ENCODE results near the gene NUAK2.
A peak's percentile ranks its signal among the peaks of the same experiment; 100 is the strongest.

Gene NUAK2

DNA sequence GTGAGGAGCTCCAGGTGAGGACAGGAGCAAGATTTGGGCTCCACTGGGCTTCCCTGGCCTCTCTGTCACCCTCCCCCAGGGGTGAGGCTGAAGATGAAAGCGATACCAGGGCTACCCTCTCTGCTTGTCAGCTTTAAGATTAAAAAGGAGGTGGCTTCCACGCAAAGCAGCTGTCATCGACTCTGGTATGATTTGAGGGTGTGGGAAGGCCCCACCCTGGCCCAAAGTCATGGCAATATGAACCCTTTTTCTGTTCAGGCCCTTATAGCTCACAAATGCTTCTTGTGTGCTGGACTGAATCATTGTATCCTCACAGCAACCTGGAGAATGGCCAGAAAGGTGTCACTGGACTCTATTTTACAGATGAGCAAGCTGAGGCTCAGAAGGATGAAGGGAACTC, 41.6 kb downstream of the NUAK2 start:
- peak; percentile 72 for DNase-seq (ENCODE audit: low read depth)
- no peak overlapping the region for H3K4me3 ChIP-seq (ENCODE audit: low read length)
- TF ChIP-seq, protein P1, sequence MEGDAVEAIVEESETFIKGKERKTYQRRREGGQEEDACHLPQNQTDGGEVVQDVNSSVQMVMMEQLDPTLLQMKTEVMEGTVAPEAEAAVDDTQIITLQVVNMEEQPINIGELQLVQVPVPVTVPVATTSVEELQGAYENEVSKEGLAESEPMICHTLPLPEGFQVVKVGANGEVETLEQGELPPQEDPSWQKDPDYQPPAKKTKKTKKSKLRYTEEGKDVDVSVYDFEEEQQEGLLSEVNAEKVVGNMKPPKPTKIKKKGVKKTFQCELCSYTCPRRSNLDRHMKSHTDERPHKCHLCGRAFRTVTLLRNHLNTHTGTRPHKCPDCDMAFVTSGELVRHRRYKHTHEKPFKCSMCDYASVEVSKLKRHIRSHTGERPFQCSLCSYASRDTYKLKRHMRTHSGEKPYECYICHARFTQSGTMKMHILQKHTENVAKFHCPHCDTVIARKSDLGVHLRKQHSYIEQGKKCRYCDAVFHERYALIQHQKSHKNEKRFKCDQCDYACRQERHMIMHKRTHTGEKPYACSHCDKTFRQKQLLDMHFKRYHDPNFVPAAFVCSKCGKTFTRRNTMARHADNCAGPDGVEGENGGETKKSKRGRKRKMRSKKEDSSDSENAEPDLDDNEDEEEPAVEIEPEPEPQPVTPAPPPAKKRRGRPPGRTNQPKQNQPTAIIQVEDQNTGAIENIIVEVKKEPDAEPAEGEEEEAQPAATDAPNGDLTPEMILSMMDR (IDR thresholded peaks at IDR 0.05; ENCODE audit: insufficient read depth, low read depth, low read length, missing control alignments), result no peak

DNA sequence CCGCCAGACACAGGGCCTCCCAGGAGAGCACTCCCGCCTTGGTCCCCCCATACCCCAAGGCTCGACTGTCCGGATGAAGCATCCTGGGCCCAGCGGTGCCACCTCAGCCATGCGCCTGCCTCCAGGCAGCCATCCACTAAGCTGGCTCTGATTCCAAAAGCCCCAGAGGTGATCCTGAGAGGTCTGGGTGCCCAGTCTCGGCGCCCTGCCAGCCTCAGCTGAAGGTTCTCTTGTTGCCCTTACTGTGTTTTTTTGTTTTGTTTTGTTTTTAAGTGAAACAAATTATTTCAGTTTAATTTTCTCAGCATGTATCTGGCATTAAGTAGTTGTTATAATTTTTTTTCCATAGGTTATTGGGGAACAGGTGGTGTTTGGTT, 44.9 kb downstream of the NUAK2 start:
- DNase-seq (ENCODE audit: low read depth), result no peak
- H3K4me3 ChIP-seq (ENCODE audit: low read length), result no peak overlapping the region
- TF ChIP-seq, protein P1 (IDR thresholded peaks at IDR 0.05; ENCODE audit: insufficient read depth, low read depth, low read length, missing control alignments), result no peak

DNA sequence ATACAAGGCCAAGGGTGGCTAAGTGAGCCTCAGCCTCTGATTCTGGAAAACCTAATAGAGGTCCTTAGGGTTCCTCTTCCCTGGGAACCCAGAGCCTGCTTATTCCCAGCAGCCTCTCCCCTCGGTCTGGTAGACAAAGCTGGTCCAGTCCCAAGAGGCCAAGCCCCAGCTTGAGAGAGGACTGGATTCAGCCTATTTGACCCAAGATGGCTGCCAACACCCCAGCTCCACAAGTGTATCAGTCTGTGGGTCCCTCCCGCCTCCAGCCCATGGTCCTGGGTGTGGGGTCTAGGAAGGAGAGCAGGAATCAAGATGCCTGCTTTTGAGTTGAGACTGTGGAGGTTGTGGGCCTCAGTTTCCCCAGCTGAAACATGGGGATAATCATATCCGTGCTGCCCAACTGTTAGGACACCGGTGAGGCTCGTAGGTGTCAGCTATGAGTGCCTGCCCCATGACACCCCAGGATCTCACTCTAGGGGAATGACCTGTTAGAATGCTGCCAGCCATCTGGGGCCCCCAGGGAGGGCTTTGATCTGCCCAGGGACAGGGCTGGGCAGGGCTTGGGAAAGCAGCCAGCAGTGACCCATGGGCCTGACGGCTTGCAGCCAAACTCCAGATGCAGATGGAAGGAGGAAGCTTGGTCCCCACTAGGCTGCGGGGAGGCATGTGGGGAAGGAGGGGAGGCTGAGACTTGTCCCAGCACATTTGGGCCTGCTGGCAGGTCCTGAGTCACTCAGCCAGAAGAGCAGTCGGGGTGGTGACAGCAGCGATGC, 45.4 kb downstream of the NUAK2 start:
- TF ChIP-seq, protein P1 (IDR thresholded peaks at IDR 0.05; ENCODE audit: insufficient read depth, low read depth, low read length, missing control alignments), result no peak
- DNase-seq (ENCODE audit: low read depth), result peak; percentile 80
- H3K4me3 ChIP-seq (ENCODE audit: low read length), result no peak overlapping the region

DNA sequence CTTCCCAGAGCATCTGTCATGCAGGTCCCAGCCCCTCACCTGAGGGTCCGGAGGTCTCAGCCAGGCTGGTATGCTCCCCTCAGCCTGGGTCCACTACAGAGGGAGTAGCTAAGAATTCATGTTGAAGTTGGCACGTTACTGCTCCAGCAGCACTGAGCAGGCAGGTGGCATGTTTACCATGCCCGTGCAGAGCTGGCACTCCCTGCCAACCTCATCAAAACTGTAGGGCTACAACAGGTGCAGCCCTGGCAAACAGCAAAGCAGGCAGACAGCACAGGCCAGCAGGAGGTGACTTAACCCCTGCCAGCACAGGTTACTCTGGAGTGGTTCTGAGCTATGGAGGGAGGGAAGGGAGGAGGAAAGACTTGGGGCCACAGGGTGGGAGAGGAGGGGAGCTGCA, 46.4 kb downstream of the NUAK2 start:
- TF ChIP-seq, protein P1 (IDR thresholded peaks at IDR 0.05; ENCODE audit: insufficient read depth, low read depth, low read length, missing control alignments), result no peak
- H3K4me3 ChIP-seq (ENCODE audit: low read length), result no peak overlapping the region

DNA sequence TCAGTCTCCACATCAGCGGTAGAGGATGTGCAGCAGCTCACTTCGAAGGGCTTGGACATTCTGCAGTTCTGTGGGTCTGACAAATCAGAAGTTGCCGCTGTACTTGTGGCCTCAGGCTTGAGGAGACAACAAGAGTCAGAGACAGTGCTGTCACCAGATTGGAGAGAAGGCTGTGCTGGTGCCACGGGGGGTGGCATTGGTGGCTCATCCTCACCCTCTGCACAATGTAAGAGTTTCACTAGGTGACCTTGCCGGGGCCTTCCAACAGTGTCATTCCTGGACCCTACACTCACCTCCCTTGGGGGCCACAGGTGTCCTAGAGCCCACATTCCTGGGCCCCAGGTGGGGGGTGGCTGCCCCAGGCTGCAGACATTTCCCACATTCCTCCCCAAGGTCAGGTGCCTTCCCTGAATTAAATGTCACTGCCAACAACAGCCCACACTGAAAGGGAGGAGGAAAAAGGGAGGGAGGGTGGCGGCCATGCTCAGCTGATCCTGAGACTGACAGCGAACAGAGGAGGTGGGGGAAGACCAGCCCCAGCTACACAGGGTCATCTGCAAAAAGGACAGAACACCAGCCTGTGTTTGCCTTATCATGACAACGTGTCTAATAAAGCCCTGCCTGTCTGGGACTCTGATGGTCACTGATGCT, 47.4 kb downstream of the NUAK2 start:
- no peak overlapping the region for H3K4me3 ChIP-seq (ENCODE audit: low read length)
- DNase-seq (ENCODE audit: low read depth), result no peak
- TF ChIP-seq, protein P1 (IDR thresholded peaks at IDR 0.05; ENCODE audit: insufficient read depth, low read depth, low read length, missing control alignments), result no peak

More for the DNA sequence above, 46.4 kb downstream of the NUAK2 start:
- DNase-seq (ENCODE audit: low read depth), result no peak

DNA sequence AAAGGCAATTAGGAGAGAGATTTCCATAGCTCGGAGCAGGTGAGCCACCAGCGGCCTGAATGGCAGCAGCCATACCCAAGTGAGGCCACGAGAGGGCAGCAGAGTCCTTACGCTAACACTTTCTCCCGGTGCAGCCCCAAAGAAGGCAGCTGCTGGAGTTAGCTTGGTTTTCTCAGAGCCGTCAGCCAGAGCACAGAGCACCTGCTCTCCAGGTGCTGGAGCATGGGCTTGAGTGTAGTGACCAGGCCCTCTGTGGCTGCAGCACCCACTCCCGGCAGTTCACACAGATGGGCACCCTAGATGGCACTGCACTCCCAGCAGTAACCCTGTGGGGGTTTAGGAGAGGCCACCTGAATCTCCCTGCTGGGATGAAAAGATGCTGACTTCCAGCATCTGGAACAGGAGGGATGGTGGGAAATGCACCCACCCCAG, 48.0 kb downstream of the NUAK2 start:
- no peak overlapping the region for H3K4me3 ChIP-seq (ENCODE audit: low read length)
- TF ChIP-seq, protein P1 (IDR thresholded peaks at IDR 0.05; ENCODE audit: insufficient read depth, low read depth, low read length, missing control alignments), result peak; percentile 97
- peak; percentile 83 for DNase-seq (ENCODE audit: low read depth)

Measured in epithelial cell of esophagus (primary cell).